ENCODE data around the gene RGS9BP.

DNA sequence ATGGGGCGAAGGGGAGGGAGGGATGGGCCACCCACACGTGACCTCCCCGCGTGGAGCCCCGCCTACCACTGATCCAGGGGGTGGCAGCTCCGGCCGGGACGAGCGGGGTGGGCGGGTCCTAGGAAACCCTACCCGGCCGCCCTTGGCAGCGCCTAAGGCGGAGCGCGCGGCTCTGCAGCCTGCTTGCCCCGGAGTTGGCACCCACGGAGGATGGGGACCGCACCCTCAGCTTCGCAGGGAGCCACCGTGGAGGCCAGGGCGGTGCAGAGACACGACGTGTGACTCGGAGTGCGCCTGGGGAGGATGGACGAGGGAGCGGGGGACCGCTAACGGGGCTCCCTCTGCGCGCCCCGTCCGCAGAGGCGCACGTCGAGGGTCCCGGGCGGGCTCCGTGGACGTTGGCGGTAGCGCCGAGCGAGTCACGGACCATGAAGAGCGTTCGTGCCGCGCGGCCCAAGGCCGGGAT, at the start of gene RGS9BP:
- TF ChIP-seq, protein P1, sequence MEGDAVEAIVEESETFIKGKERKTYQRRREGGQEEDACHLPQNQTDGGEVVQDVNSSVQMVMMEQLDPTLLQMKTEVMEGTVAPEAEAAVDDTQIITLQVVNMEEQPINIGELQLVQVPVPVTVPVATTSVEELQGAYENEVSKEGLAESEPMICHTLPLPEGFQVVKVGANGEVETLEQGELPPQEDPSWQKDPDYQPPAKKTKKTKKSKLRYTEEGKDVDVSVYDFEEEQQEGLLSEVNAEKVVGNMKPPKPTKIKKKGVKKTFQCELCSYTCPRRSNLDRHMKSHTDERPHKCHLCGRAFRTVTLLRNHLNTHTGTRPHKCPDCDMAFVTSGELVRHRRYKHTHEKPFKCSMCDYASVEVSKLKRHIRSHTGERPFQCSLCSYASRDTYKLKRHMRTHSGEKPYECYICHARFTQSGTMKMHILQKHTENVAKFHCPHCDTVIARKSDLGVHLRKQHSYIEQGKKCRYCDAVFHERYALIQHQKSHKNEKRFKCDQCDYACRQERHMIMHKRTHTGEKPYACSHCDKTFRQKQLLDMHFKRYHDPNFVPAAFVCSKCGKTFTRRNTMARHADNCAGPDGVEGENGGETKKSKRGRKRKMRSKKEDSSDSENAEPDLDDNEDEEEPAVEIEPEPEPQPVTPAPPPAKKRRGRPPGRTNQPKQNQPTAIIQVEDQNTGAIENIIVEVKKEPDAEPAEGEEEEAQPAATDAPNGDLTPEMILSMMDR (IDR thresholded peaks at IDR 0.05), result no peak
- no peak for TF ChIP-seq POLR2A (IDR thresholded peaks at IDR 0.05)

Measured in heart left ventricle (tissue), 13 donors.